Colon (tissue), 2 donors: ENCODE results near the gene TMEM252.

Source experiments
- FAIRE-seq: peaks from 2 replicates; lab custom pipeline; 2012; peaks lifted over from hg19 to GRCh38; lab: Jason Lieb, UNC
- donor health status: control.
- donor health status: control.

The TMEM252 gene

GRCh38 chr9:68541568-68541967 lies 885 bp upstream of the TMEM252 start:
- no peak for FAIRE-seq

DNA sequence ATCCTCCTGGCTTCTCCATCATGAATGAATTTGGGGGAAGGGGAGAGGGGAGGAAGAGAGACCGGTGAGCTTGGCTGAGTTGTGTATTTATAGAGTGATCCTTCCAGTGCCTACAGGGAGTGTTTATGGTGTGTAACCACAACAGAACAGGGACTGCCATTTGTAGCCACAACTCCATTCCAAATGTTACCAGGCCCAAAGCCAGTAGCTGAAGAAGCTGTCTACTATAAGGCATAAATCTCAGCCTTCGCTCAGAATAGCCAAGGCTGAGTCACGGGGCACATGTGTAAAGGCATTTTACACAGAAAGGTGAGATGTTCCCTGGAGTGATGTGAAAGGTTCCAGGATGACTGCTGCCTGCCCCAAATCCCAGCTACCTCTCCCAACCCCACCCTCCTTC lies 2.5 kb downstream of the TMEM252 start:
- no peak for FAIRE-seq

DNA sequence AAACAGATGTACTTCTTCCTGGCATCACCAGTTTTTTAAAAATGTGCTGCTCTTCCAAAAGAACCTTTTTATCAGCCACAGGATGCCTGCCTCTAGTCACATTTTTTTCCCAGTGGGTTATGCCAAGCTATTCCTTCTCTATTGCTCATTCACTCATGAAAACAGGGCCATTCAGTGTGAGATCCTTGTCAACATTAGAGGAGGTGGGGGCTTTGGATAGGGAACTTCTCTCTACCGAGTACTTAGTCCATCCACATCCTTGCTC lies 3.1 kb downstream of the TMEM252 start:
- FAIRE-seq = no peak

DNA sequence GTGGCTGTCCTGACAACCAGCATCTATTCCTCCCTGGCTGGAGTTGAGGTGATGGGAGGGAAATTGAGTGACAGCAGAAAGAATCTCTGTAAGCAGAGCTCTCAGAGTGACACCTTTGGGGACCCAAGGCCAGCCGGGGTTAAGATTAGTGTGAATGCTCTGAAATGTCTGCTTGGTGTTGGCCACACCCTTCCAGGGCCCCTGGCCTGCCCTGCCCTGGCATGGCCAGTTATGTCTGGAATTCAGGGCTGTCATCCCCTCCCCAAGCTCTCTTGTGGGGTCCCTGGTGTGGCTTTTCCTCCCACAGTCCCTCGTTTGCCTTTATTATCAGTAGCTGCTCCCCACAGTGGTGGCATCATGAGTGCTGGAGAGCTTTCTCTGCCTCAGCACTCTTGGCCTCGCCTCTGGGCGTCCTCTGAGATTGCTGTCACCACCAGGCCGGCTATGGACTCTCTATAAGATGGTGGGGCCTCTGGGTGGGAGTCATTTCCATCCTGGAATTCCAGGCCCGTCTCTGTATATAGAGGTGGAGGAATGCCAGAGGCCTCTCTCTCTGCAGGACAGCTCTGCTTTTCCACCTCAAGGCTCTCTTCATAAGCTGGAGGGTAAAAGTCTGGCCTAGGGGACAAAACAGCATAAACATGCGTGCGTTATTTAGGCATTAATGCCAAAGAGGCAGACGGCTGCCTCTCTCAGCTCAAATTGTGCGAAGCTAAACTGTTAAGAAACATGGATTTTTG lies 3.6 kb downstream of the TMEM252 start:
- no peak for FAIRE-seq

- FAIRE-seq = no peak
Observed at GRCh38 chr9:68533678-68534077, 7.0 kb downstream of the TMEM252 start.

DNA sequence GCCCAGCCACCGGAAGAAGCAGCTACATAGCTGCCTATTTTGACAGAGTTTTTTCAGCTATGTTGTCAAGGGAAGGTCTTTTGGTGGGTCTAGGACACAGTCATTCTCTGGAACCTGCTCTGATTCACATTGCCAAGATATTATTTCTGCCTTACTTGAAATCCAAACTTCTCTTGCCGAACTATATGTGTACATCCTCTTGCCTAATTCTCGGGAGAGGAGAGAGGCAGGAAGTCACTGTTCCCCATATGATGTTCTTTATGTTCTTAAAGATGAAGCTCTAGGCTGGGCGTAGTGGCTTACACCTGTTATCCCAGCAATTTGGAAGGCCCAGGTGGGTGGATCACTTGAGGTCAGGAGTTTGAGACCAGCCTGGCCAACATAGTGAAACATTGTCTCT lies 8.6 kb downstream of the TMEM252 start:
- no peak for FAIRE-seq

- no peak for FAIRE-seq
Observed at GRCh38 chr9:68530618-68531017, 10.1 kb downstream of the TMEM252 start.

DNA sequence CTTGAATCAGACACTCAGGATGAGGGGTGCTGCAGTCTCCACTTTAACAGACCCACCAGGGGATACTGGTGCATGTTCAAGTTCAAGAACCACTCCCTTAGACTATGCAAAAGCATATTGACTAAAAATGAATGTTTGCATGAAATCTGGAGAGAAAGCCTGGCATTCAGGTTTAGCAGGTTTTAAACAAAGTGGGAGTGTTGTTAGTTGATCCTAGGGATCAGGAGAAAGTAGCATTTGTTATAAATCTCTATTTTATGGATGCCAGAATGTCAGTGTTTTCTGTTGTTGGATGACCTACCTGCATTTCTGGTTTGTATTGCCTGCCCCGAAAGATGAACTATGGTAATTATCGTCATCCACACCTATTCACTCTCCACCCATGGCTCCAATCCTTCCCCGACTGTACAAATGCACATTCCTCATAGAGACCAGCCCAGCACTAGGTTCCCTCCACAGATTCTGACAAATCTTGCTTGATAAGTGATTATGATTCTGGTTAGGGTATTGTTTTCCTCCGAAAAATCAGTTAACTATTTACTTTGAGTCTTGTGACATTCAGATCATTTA lies 17.2 kb downstream of the TMEM252 start:
- no peak for FAIRE-seq

DNA sequence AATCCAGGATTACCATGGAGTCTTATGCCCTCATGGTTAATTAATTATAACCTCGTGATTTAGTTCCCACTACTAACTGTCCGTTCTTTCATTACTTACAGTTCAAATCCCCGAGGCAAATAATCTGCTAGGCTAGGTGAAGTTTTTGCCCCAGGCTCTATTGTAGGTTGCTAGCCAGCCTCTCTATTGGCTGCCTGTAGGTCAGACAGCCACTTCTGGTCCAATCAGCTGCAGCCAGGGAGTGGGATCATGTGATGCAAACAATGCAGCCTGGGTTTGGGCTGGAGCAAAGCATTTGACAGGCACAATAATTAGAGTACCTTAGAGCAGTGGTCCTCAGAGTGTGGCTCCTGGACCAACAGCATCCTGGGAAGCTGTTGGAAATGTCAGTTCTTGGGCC lies 17.7 kb downstream of the TMEM252 start:
- no peak for FAIRE-seq

- FAIRE-seq = no peak
Observed at GRCh38 chr9:68522131-68522530, 18.6 kb downstream of the TMEM252 start.

DNA sequence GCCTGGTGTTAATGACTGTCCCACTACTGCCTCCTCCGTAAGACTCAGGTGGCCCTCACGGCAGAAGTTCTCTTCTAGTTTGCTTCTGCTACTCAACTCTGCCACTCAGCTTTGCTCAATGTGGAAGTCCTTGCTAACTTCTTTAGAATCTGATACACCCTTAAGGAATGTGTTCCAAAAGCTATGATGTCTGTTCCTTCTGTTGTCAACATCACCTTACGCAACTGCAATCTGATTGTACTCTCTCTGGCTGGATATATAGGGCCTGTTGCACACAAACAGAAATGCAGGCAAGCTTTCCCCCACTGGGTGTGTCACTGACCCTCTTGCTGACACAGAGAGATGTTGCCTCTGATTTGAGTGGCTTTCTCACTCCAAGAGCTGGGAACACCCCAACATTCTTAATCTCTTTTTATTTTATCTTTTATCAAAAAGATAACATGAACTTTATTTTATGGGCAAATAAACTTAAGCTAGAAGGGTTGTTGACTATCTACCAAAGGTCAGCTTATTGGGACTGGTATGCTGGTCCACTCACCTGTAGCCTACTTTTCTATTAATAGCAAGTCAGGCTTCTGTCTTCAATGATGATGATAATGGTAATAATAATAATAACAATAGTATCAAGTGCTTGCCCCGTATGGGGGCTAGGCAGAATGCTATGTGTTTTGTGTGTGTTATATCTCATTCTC lies 25.2 kb downstream of the TMEM252 start:
- FAIRE-seq = no peak

GRCh38 chr9:68513981-68514380 lies 26.7 kb downstream of the TMEM252 start:
- no peak for FAIRE-seq

DNA sequence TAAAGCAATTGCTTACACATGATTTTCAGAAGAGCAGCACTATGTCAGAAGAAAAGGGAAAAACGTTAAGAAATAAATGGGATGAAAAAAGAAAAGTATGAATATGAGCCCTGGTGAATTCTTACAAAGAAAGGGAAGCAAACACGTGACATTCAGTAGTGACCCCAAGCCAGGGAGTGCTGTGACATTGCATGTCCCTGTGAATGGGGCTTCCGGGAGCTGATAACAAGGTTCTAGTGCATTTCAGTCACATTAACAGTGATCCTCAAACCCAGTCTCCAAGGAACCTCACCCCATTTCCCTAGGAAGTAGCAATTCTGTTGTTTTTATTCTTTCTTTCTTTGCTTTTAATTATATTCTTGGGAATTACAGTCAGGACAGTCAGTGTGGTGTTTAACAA lies 27.3 kb downstream of the TMEM252 start:
- no peak for FAIRE-seq

DNA sequence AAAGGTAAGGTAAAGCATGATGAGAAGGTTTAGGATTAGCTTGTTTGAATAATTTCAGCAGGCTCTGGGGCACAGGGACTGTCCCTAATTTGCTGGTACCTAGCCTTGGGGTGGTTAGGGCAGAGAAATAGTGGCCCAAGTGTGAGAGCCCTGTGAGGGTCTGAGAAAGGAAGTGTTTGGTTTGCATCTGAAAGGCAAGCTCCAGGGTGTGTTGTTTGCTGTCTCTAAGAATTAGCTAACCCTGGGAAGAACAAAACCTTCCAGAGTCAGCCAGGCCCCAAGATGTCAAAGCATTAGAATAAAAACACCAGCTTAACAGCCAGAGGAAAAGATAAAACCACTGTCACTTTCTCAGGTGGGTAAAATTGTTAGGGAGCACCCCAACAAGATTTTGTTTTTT lies 31.0 kb downstream of the TMEM252 start:
- FAIRE-seq = no peak

GRCh38 chr9:68508547-68508946 lies 32.1 kb downstream of the TMEM252 start:
- FAIRE-seq = no peak

- FAIRE-seq = no peak
Observed at GRCh38 chr9:68507806-68508145, 32.9 kb downstream of the TMEM252 start.

DNA sequence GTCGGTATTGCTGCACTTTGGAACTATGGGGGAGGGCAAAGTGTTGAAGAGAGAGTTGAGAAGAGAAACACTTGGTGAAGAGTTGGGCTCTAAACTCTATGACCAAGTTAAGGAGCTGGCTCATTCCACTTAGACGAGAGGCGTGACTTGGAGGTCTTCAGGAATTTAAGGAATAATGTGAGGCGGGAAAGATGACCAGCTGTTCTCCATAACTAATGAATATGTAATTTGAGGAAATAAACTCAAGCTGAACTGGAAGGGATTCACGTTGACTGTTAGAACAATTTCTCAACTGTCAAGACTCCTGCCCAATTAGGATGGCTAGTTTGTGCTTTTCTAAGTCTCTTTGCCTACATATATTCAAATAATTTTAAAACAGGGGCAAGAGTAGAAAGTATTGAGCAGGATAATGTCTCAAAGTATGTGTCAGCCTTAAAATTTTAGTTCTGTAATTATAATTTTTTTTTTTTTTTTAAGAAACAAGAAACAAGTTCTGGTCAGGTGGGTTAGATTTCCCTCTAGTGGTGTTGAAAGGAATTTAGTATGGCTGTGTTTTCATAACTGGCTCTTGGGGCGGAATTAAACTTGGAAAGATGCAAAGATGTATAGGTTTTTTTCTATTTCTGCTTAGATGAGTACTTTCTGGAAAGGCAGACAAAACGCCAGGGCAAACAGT lies 33.4 kb downstream of the TMEM252 start:
- FAIRE-seq = no peak

GRCh38 chr9:68506551-68506950 lies 34.1 kb downstream of the TMEM252 start:
- FAIRE-seq = no peak

DNA sequence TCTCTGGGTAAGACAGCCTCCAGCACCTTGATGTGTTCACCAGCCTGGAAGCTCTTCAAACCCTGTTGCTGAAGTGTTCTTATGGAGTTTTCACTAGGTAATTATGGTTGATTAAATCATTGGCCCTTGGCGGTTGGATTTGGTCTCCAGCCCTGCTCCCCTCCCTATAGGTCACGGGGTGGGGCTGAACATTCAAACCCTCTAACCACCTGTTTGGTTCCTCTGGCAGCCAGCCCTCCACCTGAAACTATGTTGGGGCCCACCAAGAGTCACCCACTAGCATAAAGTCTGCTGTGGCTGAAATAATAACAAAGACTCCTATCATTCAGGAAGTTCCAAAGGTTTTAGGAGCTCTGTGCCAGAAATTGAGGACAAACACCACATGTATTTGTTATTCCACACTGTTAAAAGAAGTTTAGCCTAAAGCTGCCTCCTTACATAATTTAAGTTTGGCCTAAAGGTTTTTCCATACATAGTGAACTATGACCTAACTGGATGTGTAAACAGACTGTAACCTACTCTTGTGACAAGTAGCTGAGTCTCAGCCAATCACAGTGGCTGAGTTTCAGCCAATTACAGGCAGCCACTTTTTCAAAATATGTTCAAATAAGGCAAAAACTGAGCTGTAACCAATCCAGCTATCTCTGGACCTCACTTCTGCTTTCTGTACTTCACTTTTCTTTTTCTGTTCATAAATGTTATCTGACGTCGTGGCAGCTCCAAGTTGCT lies 34.8 kb downstream of the TMEM252 start:
- no peak for FAIRE-seq

GRCh38 chr9:68502279-68502678 lies 38.4 kb downstream of the TMEM252 start:
- no peak for FAIRE-seq

GRCh38 chr9:68500457-68501381 lies 40.0 kb downstream of the TMEM252 start:
- no peak for FAIRE-seq

DNA sequence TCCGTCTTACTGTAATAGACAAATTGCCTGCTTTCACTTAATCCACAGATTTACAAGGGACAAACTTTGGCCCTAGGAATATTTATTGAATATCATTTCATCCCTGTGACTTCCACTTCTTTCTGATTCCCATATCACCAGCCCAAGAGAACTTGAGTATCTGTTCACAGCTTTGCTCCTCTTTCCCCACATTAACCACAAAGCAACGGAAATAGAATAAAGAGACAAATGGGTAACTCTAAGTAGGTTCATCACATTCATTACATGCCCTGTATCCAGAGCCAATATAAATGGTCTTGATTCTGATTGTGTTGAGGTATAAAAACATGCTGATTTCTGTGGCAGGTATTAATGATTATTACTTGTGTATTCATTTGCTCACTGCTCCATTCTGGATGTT lies 41.9 kb downstream of the TMEM252 start:
- FAIRE-seq = no peak
